CD8-positive, alpha-beta memory T cell (primary cell): Measurements from ENCODE around the gene KLF18. TPM values are rescaled to one million over a fixed set of nuclear protein-coding genes. Genes with fewer than 3 reads are reported as not detected.

Experiments
- polyA plus RNA-seq: library from polyadenylated mRNA; unstranded; fragments of 300-500 nt; fragmentation: Illumina TruSeq; gene quantifications from one replicate; pipeline ENCODE4 v1.2.3, GENCODE V29; 2021
- total RNA-seq, 2 experiments: library from RNA; stranded (reverse); gene quantifications; one replicate each; pipeline ENCODE4 v1.2.3, GENCODE V29; 2021

The KLF18 gene
- total and polyA plus RNA-seq, 3 experiments from 2014 or later = not detected

Other genes starting within 250 kb of the KLF18 start
- gene ARTN, start 207.8 kb downstream of the KLF18 start, total RNA-seq = under 1 TPM; 0.22 to 0.49 TPM
- not detected for gene ARTN, start 207.8 kb downstream of the KLF18 start, polyA plus RNA-seq
- gene IPO13, start 194.7 kb downstream of the KLF18 start, total RNA-seq = 10 to 100 TPM; 28.9 to 32.1 TPM
- 16.0 TPM for gene IPO13, start 194.7 kb downstream of the KLF18 start, polyA plus RNA-seq
- 10 to 100 TPM; 85.8 to 94.7 TPM for gene DPH2, start 171.6 kb downstream of the KLF18 start, total RNA-seq
- gene DPH2, start 171.6 kb downstream of the KLF18 start, polyA plus RNA-seq = 32.9 TPM
- gene ATP6V0B, start 166.7 kb downstream of the KLF18 start, total RNA-seq = 100 to 1,000 TPM; 184 to 205 TPM
- gene ATP6V0B, start 166.7 kb downstream of the KLF18 start, polyA plus RNA-seq = 190 TPM
- 10 to 100 TPM; 39.7 to 41.7 TPM for gene B4GALT2, start 162.4 kb downstream of the KLF18 start, total RNA-seq
- gene B4GALT2, start 162.4 kb downstream of the KLF18 start, polyA plus RNA-seq = 1.9 TPM
- gene CCDC24, start 150.0 kb downstream of the KLF18 start, total RNA-seq = 1 to 10 TPM; 2.7 to 3.4 TPM
- 0.43 TPM for gene CCDC24, start 150.0 kb downstream of the KLF18 start, polyA plus RNA-seq
- 1 to 10 TPM; 6.8 to 7.3 TPM for gene SLC6A9, start 110.2 kb downstream of the KLF18 start, total RNA-seq
- 0.21 TPM for gene SLC6A9, start 110.2 kb downstream of the KLF18 start, polyA plus RNA-seq
- gene KLF17, start 22.8 kb downstream of the KLF18 start, total RNA-seq = not detected
- gene KLF17, start 22.8 kb downstream of the KLF18 start, polyA plus RNA-seq = not detected
- gene DMAP1, start 71.8 kb upstream of the KLF18 start, total RNA-seq = 10 to 100 TPM; 35.0 to 36.1 TPM
- 45.5 TPM for gene DMAP1, start 71.8 kb upstream of the KLF18 start, polyA plus RNA-seq
- gene ERI3, start 213.6 kb upstream of the KLF18 start, total RNA-seq = 10 to 100 TPM; 53.8 to 59.9 TPM
- gene ERI3, start 213.6 kb upstream of the KLF18 start, polyA plus RNA-seq = 36.1 TPM